ENCODE measurements around the gene TLL1.

The TLL1 gene

GRCh38 chr4:166006217-166006616 lies 133.2 kb downstream of the TLL1 start:
- TF ChIP-seq, protein P1, sequence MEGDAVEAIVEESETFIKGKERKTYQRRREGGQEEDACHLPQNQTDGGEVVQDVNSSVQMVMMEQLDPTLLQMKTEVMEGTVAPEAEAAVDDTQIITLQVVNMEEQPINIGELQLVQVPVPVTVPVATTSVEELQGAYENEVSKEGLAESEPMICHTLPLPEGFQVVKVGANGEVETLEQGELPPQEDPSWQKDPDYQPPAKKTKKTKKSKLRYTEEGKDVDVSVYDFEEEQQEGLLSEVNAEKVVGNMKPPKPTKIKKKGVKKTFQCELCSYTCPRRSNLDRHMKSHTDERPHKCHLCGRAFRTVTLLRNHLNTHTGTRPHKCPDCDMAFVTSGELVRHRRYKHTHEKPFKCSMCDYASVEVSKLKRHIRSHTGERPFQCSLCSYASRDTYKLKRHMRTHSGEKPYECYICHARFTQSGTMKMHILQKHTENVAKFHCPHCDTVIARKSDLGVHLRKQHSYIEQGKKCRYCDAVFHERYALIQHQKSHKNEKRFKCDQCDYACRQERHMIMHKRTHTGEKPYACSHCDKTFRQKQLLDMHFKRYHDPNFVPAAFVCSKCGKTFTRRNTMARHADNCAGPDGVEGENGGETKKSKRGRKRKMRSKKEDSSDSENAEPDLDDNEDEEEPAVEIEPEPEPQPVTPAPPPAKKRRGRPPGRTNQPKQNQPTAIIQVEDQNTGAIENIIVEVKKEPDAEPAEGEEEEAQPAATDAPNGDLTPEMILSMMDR (IDR thresholded peaks at IDR 0.05; ENCODE audit: borderline replicate concordance, insufficient read depth, low read depth, low read length), result no peak
- no peak overlapping the region for H3K4me3 ChIP-seq (ENCODE audit: low read depth, low read length)

DNA sequence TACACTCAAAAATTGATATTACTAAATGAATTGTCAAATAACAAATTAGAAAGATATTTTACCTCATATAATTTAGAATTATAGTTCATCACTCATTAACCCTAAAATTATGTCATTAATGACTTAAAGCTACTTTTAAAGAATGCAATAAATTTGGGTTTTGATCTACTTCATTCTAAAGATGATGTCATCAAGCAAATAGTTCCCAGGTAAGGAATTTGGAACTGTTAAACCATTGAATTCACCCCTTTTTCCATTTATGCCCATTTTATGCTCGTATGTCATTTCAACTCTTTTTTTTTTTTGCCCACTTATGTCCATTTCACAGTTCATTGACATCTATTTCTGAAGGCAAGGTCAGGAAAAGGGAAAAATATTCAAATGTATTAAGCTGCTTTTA lies 135.5 kb downstream of the TLL1 start:
- no peak overlapping the region for H3K4me3 ChIP-seq (ENCODE audit: low read depth, low read length)
- TF ChIP-seq, protein P1 (IDR thresholded peaks at IDR 0.05; ENCODE audit: borderline replicate concordance, insufficient read depth, low read depth, low read length), result no peak

DNA sequence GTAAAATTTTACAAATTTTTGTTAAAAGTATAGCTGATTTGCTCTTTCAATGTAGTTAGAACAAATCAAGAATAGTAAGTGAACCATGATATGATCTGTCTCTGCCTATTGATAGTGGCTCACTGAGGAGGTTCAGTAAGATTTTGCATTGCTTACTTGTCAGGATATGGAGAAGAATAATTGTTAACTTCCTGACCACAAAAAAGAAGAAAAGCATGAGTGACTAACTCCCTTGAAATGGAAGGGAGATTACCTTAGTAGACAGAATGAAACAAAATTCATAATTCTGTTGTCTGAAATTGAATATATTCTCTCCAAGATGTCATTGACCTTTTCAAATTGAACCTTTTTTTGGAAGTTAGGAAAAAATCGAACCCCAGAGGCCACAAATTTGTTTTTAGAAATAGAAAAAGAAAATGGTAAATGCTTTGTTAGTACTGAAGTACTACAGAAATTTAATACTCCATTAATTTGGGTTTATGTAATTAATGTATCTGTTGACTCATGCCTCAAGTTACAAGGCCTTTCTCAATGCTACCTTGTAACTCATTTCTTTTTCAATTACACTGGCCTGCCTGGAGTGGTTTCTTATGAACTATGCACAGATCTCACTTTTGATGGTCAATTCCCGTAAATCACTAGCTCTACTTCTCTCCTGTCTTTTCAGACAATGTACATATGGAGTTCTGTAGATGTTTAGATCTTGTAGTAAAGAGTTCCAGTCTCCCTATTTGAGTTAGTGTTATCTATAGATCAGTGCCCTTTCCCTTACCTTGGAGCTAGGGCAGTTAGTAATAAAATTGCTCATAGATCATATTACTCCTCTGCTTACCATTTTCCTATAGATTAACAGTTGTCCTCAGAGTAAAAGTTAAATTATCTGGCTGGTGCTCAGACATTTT lies 139.3 kb downstream of the TLL1 start:
- no peak overlapping the region for H3K4me3 ChIP-seq (ENCODE audit: low read depth, low read length)
- TF ChIP-seq, protein P1 (IDR thresholded peaks at IDR 0.05; ENCODE audit: borderline replicate concordance, insufficient read depth, low read depth, low read length), result no peak

- TF ChIP-seq, protein P1 (IDR thresholded peaks at IDR 0.05; ENCODE audit: borderline replicate concordance, insufficient read depth, low read depth, low read length), result no peak
- H3K4me3 ChIP-seq (ENCODE audit: low read depth, low read length), result no peak overlapping the region
Measured at GRCh38 chr4:166014411-166014810, 141.4 kb downstream of the TLL1 start.

DNA sequence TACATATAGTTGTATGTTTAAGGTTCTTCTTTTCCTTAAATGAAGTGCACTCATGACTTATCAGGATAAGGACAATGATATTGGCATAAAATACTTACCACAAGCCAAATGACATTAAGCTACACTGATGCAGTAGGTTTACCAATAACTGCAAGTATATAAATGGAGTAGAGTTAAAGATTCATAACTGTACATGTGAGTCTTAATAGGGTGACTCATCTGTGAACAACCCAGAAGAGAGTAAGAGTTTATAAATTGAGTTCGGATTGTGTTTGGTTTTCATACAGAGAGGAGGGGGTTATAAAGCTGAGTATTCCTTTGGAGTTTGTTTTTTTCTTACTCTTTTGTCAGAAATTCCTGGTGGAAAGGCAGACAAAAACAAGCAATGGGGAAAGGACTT lies 144.8 kb downstream of the TLL1 start:
- TF ChIP-seq, protein P1 (IDR thresholded peaks at IDR 0.05; ENCODE audit: borderline replicate concordance, insufficient read depth, low read depth, low read length), result no peak

GRCh38 chr4:166019441-166020220 lies 146.6 kb downstream of the TLL1 start:
- TF ChIP-seq, protein P1 (IDR thresholded peaks at IDR 0.05; ENCODE audit: borderline replicate concordance, insufficient read depth, low read depth, low read length), result no peak
- H3K4me3 ChIP-seq (ENCODE audit: low read depth, low read length), result no peak overlapping the region

More for the DNA sequence above, 144.8 kb downstream of the TLL1 start:
- no peak overlapping the region for H3K4me3 ChIP-seq (ENCODE audit: low read depth, low read length)

All from GM12875 (cell line).